A549 (cell line): Measurements from ENCODE around the gene ERVW-1. TPM values are rescaled to one million over a fixed set of nuclear protein-coding genes. Genes with fewer than 3 reads are reported as not detected.
"Not testable (repeated sequence)": the region's sequence is repeated elsewhere in the genome, so short reads cannot be mapped to it uniquely, and the experiment has no call there.

Experiments used
- ATAC-seq, 2 experiments: fragments of 200-7000 bp in 1 of 2; fragments of >200 bp in 1 of 2; cut with Nextera tagmentation in 1 of 2; cut with Tn5 transposase in 1 of 2; 3 replicates each; pipeline versions ENCODE4 v1.8.0 to v1.9.1; 2018 to 2020; ENCODE audit warnings: mild to moderate bottlenecking in 1 of 2, moderate library complexity in 1 of 2
- CTCF ChIA-PET: fragments of 300-600 bp; sonication (Branson Sonifier 250); formaldehyde crosslinking; extraction: SDS; loops from one replicate; lab custom pipeline; 2021; ENCODE audit warnings: antibody characterized with exemption, inconsistent platforms; lab: Yijun Ruan, JAX
- POLR2A ChIA-PET: fragments of 350-600 bp; formaldehyde crosslinking; extraction: SDS; loops from one replicate; lab custom pipeline; 2021; ENCODE audit warnings: antibody characterized with exemption, inconsistent platforms; lab: Yijun Ruan, JAX
- DNase-seq, 2 experiments: peaks; one replicate each; pipeline versions ENCODE4 v3.0.0 to v3.0.0-alpha.2; 2011 to 2016; ENCODE audit warnings: low read depth in 1 of 2, low spot score in 1 of 2
- FAIRE-seq: peaks from 2 replicates; lab custom pipeline; 2011; peaks lifted over from hg19 to GRCh38; lab: Jason Lieb, UNC
- H3K27ac ChIP-seq, 2 experiments: fragments of >200 bp; sonication (Bioruptor Twin); formaldehyde crosslinking; 3 replicates each; pipeline ENCODE4 v1.5.1; 2016 to 2017
- H3K4me1 ChIP-seq: fragments of >200 bp; sonication (Bioruptor Twin); formaldehyde crosslinking; 3 replicates; pipeline ENCODE4 v1.6.1; 2016
- H3K4me2 ChIP-seq: fragments of >200 bp; sonication (Bioruptor Twin); formaldehyde crosslinking; 3 replicates; pipeline ENCODE4 v1.6.1; 2016
- H3K4me3 ChIP-seq: fragments of >200 bp; sonication (Bioruptor Twin); formaldehyde crosslinking; 3 replicates; pipeline ENCODE4 v1.5.1; 2016
- H3K9me3 ChIP-seq: fragments of >200 bp; sonication (Bioruptor Twin); formaldehyde crosslinking; 3 replicates; pipeline ENCODE4 v1.6.1; 2016
- CBX2 ChIP-seq: fragments of 200-600 bp; sonication (generic); IDR thresholded peaks from 2 replicates; pipeline ENCODE4 v1.6.1; 2016; ENCODE audit warnings: low read depth, mild to moderate bottlenecking, borderline replicate concordance
- CBX8 ChIP-seq: fragments of 200-600 bp; sonication (generic); IDR thresholded peaks from 2 replicates; pipeline ENCODE4 v1.6.1; 2016
- CHD2 ChIP-seq: fragments of 150-350 bp; IDR thresholded peaks from 2 replicates; pipeline ENCODE4 v1.6.1; 2014; ENCODE audit warnings: low read length; ENCODE audit not compliant: partially characterized antibody
- CTCF ChIP-seq: fragments of >200 bp; sonication (Bioruptor Twin); formaldehyde crosslinking; IDR thresholded peaks from 3 replicates; pipeline ENCODE4 v1.5.1; 2016
- E2F6 ChIP-seq: IDR thresholded peaks from 2 replicates; pipeline ENCODE4 v1.6.1; 2012; ENCODE audit warnings: low read depth, borderline replicate concordance
- FOSB ChIP-seq: fragments of 250-450 bp; sonication (Bioruptor Pico); IDR thresholded peaks from 2 replicates; pipeline ENCODE4 v1.5.0; 2020; ENCODE audit warnings: mild to moderate bottlenecking, moderate library complexity
- FOXS1 ChIP-seq: fragments of 250-450 bp; sonication (Bioruptor Pico); IDR thresholded peaks from 2 replicates; pipeline ENCODE4 v1.5.0; 2020; ENCODE audit warnings: mild to moderate bottlenecking, moderate library complexity
- GATA3 ChIP-seq: IDR thresholded peaks from 2 replicates; pipeline ENCODE4 v1.6.1; 2012; ENCODE audit warnings: borderline replicate concordance
- MAFK ChIP-seq: fragments of 450-650 bp; IDR thresholded peaks from 2 replicates; pipeline ENCODE4 v1.6.1; 2014; ENCODE audit not compliant: partially characterized antibody
- MAX ChIP-seq: IDR thresholded peaks from 2 replicates; pipeline ENCODE4 v1.6.1; 2012
- MYC ChIP-seq: IDR thresholded peaks from 2 replicates; pipeline ENCODE4 v1.6.1; 2012; ENCODE audit warnings: mild to moderate bottlenecking, inconsistent platforms, low read length, improper control_type of control experiment, borderline replicate concordance
- NPAS2 ChIP-seq: fragments of 250-450 bp; sonication (Bioruptor Pico); IDR thresholded peaks from 2 replicates; pipeline ENCODE4 v1.8.0; 2022; ENCODE audit warnings: mild to moderate bottlenecking, moderate library complexity, borderline replicate concordance
- POLR2A ChIP-seq: IDR thresholded peaks from 2 replicates; pipeline ENCODE4 v1.6.1; 2012; ENCODE audit warnings: mild to moderate bottlenecking, low read length
- RNF2 ChIP-seq: fragments of 200-600 bp; sonication (generic); IDR thresholded peaks from 2 replicates; pipeline ENCODE4 v1.6.1; 2016; ENCODE audit warnings: low read depth, mild to moderate bottlenecking, antibody characterized with exemption, moderate library complexity, borderline replicate concordance
- TP53 ChIP-seq: fragments of 250-450 bp; sonication (Bioruptor Pico); IDR thresholded peaks from 2 replicates; pipeline ENCODE4 v1.5.0; 2021; ENCODE audit warnings: mild to moderate bottlenecking, moderate library complexity
- ZSCAN20 ChIP-seq: fragments of 250-450 bp; sonication (Bioruptor Pico); IDR thresholded peaks from 2 replicates; pipeline ENCODE4 v1.8.0; 2022; ENCODE audit warnings: mild to moderate bottlenecking, moderate library complexity
- WGBS: methylation state at CpG from one replicate; pipeline ENCODE4 v1.1.6; 2017; ENCODE audit errors: missing lambda C conversion rate; 5-methylcytosine and 5-hydroxymethylcytosine counted together
- polyA plus RNA-seq, 4 experiments: library from polyadenylated mRNA; depleted of rRNA in 3 of 4; stranded (reverse); fragments of >200 nt; fragmentation: RNase III in 1 of 4; extraction: RNeasy Plus Mini Kit Qiagen cat#74134 plus additional on column Dnase treatment in 1 of 4; gene quantifications; 2 replicates in 3 of 4; 3 replicates in 1 of 4; pipeline ENCODE4 v1.2.3, GENCODE V29; 2011 to 2017

ERVW-1 gene
- polyA plus RNA-seq, 2 of the 4 experiments (the other 2 are of a cell fraction), result not detected

GRCh38 chr7:92473989-92474388, 3.8 kb downstream of the ERVW-1 start:
- H3K4me2 ChIP-seq, H3K27ac ChIP-seq, FAIRE-seq, H3K4me1 ChIP-seq, POLR2A ChIA-PET, H3K4me3 ChIP-seq, H3K9me3 ChIP-seq, CTCF ChIA-PET, DNase-seq, ATAC-seq: not testable (repeated sequence)
- 82% methylated on average over 10 of the region's 10 CpGs for WGBS

- H3K4me2 ChIP-seq, H3K27ac ChIP-seq, H3K4me1 ChIP-seq, H3K4me3 ChIP-seq, FAIRE-seq, H3K9me3 ChIP-seq, DNase-seq, POLR2A ChIA-PET, ATAC-seq: not testable (repeated sequence)
- 79% methylated on average over 9 of the region's 9 CpGs for WGBS
- CTCF ChIA-PET, result interaction anchor here (1.6 to 4.6 kb wide), 2 partner anchors 8 to 21 kb away, joined by 3 to 19 read pairs; partner anchors contain the start of gene GATAD1
Observed at GRCh38 chr7:92468589-92468988, 9.2 kb downstream of the ERVW-1 start.

GRCh38 chr7:92466682-92467081, 11.1 kb downstream of the ERVW-1 start:
- ChIA-PET CTCF (interaction anchor here (1.1 to 4.6 kb wide), 2 partner anchors 19 to 42 kb away, joined by 3 to 19 read pairs; partner anchors contain the start of gene GATAD1), POLR2A (no interaction called here)
- TF ChIP-seq CHD2 (no peak), CBX8 (no peak), RNF2 (no peak), FOSB (CRISPR knock-in tag) (no peak), FOXS1 (CRISPR knock-in tag) (no peak)
- H3K4me2 ChIP-seq, result no peak overlapping the region
- H3K4me3 ChIP-seq, result no peak overlapping the region
- ATAC-seq (no peak), FAIRE-seq (no peak), DNase-seq (no peak)
- H3K4me1 ChIP-seq, result no peaks in the 10 kb centered on the region
- no peaks in the 10 kb centered on the region for H3K9me3 ChIP-seq
- H3K27ac ChIP-seq, result no peak overlapping the region
- WGBS, result 80% methylated on average over 2 of the region's 2 CpGs

GRCh38 chr7:92464515-92464914, 13.2 kb downstream of the ERVW-1 start:
- H3K4me3 ChIP-seq, result no peak overlapping the region
- ATAC-seq (no peak), DNase-seq (no peak), FAIRE-seq (no peak)
- ChIA-PET CTCF (interaction anchor here (4.6 kb wide), 1 partner anchor 17 kb away, joined by 19 read pairs; the partner anchor contains the start of gene GATAD1), POLR2A (no interaction called here)
- no peak overlapping the region for H3K27ac ChIP-seq
- H3K4me1 ChIP-seq, result no peaks in the 10 kb centered on the region
- TF ChIP-seq ZSCAN20 (CRISPR knock-in tag) (no peak), GATA3 (no peak), MYC (no peak), MAX (no peak), TP53 (CRISPR knock-in tag) (no peak), MAFK (no peak), CTCF (no peak), CBX8 (no peak), NPAS2 (no peak), CBX2 (no peak), POLR2A (no peak), E2F6 (no peak)
- H3K4me2 ChIP-seq, result no peak overlapping the region
- H3K9me3 ChIP-seq, result no peaks in the 10 kb centered on the region
- WGBS, result 52% methylated on average over 3 of the region's 3 CpGs
